ENCODE results near the gene PKP3. TPM values are rescaled to one million over a fixed set of nuclear protein-coding genes. Genes with fewer than 3 reads are reported as not detected.

Gene PKP3
- total RNA-seq, 2 donors from 2014 or later: 2.0 to 5.9 TPM

- Histone ChIP-seq H3K9me3 (no peaks in the 10 kb centered on the region), H3K27ac (no peak overlapping the region), H3K36me3 (no peaks in the 10 kb centered on the region), H3K4me1 (ENCODE audit: control insufficient read depth in 1 of 2, low read depth in 2 of 2) (peaks cover 0 to 7% of the 10 kb centered on the region in 2 donors), H3K27me3 (replicated peaks; ENCODE audit: insufficient read depth) (no peaks in the 10 kb centered on the region), H3K4me3 (no peak overlapping the region)
- TF ChIP-seq CTCF (IDR thresholded peaks at IDR 0.05): no peak
- ATAC-seq (ENCODE audit: insufficient number of reproducible peaks, low FRiP score, low read depth) (no peak), DNase-seq (ENCODE audit: low spot score) (no peak)
Measured at GRCh38 chr11:393219-394033, 583 bp upstream of the PKP3 start.

- Histone ChIP-seq H3K9me3 (no peaks in the 10 kb centered on the region), H3K27me3 (replicated peaks; ENCODE audit: insufficient read depth) (no peaks in the 10 kb centered on the region), H3K4me1 (ENCODE audit: control insufficient read depth in 1 of 2, low read depth in 2 of 2) (peaks cover 0 to 7% of the 10 kb centered on the region in 2 donors), H3K36me3 (no peaks in the 10 kb centered on the region), H3K27ac (no peak overlapping the region), H3K4me3 (no peak overlapping the region)
- ATAC-seq (ENCODE audit: insufficient number of reproducible peaks, low FRiP score, low read depth) (no peak), DNase-seq (ENCODE audit: low spot score) (no peak)
- TF ChIP-seq CTCF (IDR thresholded peaks at IDR 0.05): no peak
Measured at GRCh38 chr11:394858-395655, 1.0 kb downstream of the PKP3 start.

GRCh38 chr11:395866-396265 lies 1.9 kb downstream of the PKP3 start:
- peaks cover 0 to 7% of the 10 kb centered on the region in 2 donors for H3K4me1 ChIP-seq (ENCODE audit: control insufficient read depth in 1 of 2, low read depth in 2 of 2)
- no peak for TF ChIP-seq CTCF (IDR thresholded peaks at IDR 0.05)
- no peaks in the 10 kb centered on the region for H3K9me3 ChIP-seq
- no peak overlapping the region for H3K4me3 ChIP-seq
- ATAC-seq (ENCODE audit: insufficient number of reproducible peaks, low FRiP score, low read depth) (no peak), DNase-seq (ENCODE audit: low spot score) (no peak)
- H3K27ac ChIP-seq: no peak overlapping the region
- H3K36me3 ChIP-seq: no peaks in the 10 kb centered on the region
- H3K27me3 ChIP-seq (replicated peaks; ENCODE audit: insufficient read depth): no peaks in the 10 kb centered on the region

- no peak for TF ChIP-seq CTCF (IDR thresholded peaks at IDR 0.05)
- Histone ChIP-seq H3K27ac (no peak overlapping the region), H3K27me3 (replicated peaks; ENCODE audit: insufficient read depth) (no peaks in the 10 kb centered on the region), H3K4me3 (peak overlapping the region; percentile 69), H3K9me3 (no peaks in the 10 kb centered on the region), H3K4me1 (ENCODE audit: control insufficient read depth in 1 of 2, low read depth in 2 of 2) (peaks cover 0 to 7% of the 10 kb centered on the region in 2 donors), H3K36me3 (no peaks in the 10 kb centered on the region)
- no peak for DNase-seq (ENCODE audit: low spot score)
- ATAC-seq (ENCODE audit: insufficient number of reproducible peaks, low FRiP score, low read depth): no peak
Measured at GRCh38 chr11:396511-396947, 2.5 kb downstream of the PKP3 start.

GRCh38 chr11:396948-397548 lies 3.0 kb downstream of the PKP3 start:
- peaks cover 0 to 7% of the 10 kb centered on the region in 2 donors for H3K4me1 ChIP-seq (ENCODE audit: control insufficient read depth in 1 of 2, low read depth in 2 of 2)
- H3K36me3 ChIP-seq: no peaks in the 10 kb centered on the region
- H3K9me3 ChIP-seq: no peaks in the 10 kb centered on the region
- ATAC-seq (ENCODE audit: insufficient number of reproducible peaks, low FRiP score, low read depth): no peak
- DNase-seq (ENCODE audit: low spot score): no peak
- H3K27me3 ChIP-seq (replicated peaks; ENCODE audit: insufficient read depth): no peaks in the 10 kb centered on the region
- no peak overlapping the region for H3K27ac ChIP-seq
- TF ChIP-seq CTCF (IDR thresholded peaks at IDR 0.05): peak; percentile 47
- H3K4me3 ChIP-seq: peak overlapping the region; percentile 69

Measured in thoracic aorta (tissue), 2 donors.